ENCODE results near the gene FOS. TPM values are rescaled to one million over a fixed set of nuclear protein-coding genes. Genes with fewer than 3 reads are reported as not detected.

FOS gene
- total and polyA plus RNA-seq, 2 of the 8 experiments (the other 6 are each of a cell fraction or from before 2014, with no cell fraction given): 50.2 to 51.8 TPM

GRCh38 chr14:75293920-75294648 lies 15.5 kb downstream of the FOS start (continued):
- TF ChIP-seq CHD7 (IDR thresholded peaks at IDR 0.05; ENCODE audit: insufficient replicate concordance, low read length): no peak
- TF ChIP-seq TBP (IDR thresholded peaks at IDR 0.05; ENCODE audit: low read depth, low read length): peak; percentile 76
- TF ChIP-seq BACH1 (IDR thresholded peaks at IDR 0.05; ENCODE audit: low read length): no peak
- no peak for TF ChIP-seq POU5F1 (IDR thresholded peaks at IDR 0.05; ENCODE audit: low read depth, low read length)
- peak in 1 of 2 experiments; percentile 14; a peak in 1 of 4 replicates for TF ChIP-seq RAD21 (IDR thresholded peaks at IDR 0.05 in 1 of 2, conservative IDR thresholded peaks at IDR 0.05 in 1 of 2; ENCODE audit: low read depth in 2 of 2, low read length in 2 of 2)
- peak; percentile 58 for TF ChIP-seq TAF7 (optimal IDR thresholded peaks at IDR 0.05; ENCODE audit: borderline replicate concordance, low read depth, low read length)
- no peak for TF ChIP-seq EGR1 (IDR thresholded peaks at IDR 0.05; ENCODE audit: borderline replicate concordance, low read depth, low read length)
- no peak for TF ChIP-seq CBX5 (IDR thresholded peaks at IDR 0.05; ENCODE audit: low read depth, low read length)
- TF ChIP-seq POLR2AphosphoS5 (IDR thresholded peaks at IDR 0.05; ENCODE audit: low read depth, low read length): peak; percentile 84
- TF ChIP-seq HDAC2 (IDR thresholded peaks at IDR 0.05; ENCODE audit: borderline replicate concordance in 1 of 2, low read depth in 2 of 2, low read length in 2 of 2): 0 out of 4 replicates have a peak, but pooled peaks have one; percentile 0 to 68
